ENCODE results near the gene DOC2B.

The DOC2B gene

GRCh38 chr17:165939-166338, 15.5 kb downstream of the DOC2B start:
- TF ChIP-seq CTCF (IDR thresholded peaks at IDR 0.05; ENCODE audit: insufficient read depth, low read length, missing control alignments), result no peak
- POLR2A ChIA-PET, result no interaction called here
- H3K4me3 ChIP-seq (ENCODE audit: low read depth, low read length), result no peak overlapping the region
- no peak for DNase-seq (ENCODE audit: low read depth, low spot score)
- CTCF ChIA-PET, result interaction anchor here (0.7 to 3.3 kb wide), 7 partner anchors 8 to 574 kb away, joined by 3 to 48 read pairs (median 5); no protein-coding TSS in a partner anchor

DNA sequence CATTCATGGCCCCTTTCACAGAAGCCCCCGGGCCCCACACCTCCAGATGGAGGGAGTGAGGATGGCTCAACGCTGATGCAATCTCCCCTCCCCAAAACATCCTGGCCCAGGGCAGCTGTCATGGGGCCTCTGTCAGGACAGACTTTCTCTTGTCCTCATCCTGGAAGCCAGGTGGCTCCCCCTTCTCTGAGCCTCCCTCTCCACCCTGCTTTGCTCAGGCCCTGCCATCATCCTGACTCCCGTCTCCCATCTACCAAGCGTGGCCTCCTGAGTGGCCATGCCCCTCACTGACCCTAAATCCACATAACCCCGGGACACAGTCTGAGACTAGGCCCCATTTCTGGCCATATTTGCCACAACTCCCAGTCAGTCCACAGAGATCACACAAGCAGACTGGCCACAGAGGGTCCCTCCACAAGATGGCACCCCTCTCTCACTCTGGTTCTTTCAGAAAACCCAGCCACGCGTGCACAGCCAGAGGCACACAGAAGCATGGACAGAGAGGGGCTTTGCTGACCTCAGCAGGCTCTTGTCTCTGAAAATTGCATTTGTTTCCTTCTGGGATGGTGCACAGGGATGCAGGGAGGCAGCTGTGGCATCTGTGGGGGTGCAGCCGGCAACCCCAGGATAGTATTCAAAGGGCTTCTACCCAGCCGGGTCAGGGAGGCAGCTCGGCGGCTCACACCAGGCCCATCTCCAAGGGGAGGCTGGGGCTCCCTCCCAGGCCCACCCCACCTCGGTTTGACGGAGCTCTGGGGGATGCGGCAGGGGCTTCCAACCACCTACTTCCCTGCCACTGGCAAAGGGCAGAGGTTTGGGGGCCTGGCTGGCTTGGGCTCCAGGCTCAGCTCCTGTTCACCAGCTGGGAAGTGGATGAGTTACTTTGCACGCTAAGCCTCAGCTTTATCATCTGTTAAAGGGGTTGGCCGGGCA, 16.9 kb downstream of the DOC2B start:
- ChIA-PET CTCF (interaction anchor here (0.7 to 3.3 kb wide), 17 partner anchors 9 to 816 kb away, joined by 3 to 48 read pairs (median 3); no protein-coding TSS in a partner anchor), POLR2A (no interaction called here)
- no peak for DNase-seq (ENCODE audit: low read depth, low spot score)
- peak; percentile 70 for TF ChIP-seq CTCF (IDR thresholded peaks at IDR 0.05; ENCODE audit: insufficient read depth, low read length, missing control alignments)
- no peak overlapping the region for H3K4me3 ChIP-seq (ENCODE audit: low read depth, low read length)

DNA sequence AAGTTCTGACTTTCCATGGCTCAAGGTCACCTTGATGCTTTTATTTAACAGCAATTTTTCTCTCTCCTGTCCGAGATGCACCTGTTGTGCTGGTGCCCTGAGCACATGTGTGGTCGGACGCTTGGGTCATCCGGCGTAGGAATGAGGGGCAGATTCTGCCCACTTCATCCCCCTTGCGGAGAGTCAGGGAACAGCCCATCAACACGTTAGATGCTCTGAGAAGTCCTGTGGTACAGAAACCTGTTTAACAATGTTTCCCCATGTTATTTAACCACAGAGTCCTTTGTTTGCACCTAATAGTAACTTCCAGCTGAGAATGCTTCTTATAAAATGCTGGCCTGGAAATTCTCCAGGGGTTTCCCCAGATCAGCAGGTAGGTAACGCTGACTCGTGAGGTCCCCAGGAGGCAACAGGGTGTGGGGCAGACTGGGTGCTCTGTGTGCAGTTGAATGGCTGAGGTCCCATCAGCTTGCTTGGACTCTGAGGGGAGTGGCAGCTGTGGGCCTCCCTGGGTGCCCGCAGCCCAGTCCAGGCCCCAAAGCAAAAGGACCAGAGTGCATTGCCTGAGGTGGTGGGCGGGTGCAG, 17.8 kb downstream of the DOC2B start:
- TF ChIP-seq CTCF (IDR thresholded peaks at IDR 0.05; ENCODE audit: insufficient read depth, low read length, missing control alignments), result no peak
- POLR2A ChIA-PET, result no interaction called here
- CTCF ChIA-PET, result interaction anchor here (0.7 to 3.3 kb wide), 10 partner anchors 8 to 817 kb away, joined by 3 to 48 read pairs (median 4); no protein-coding TSS in a partner anchor
- DNase-seq (ENCODE audit: low read depth, low spot score), result no peak
- no peak overlapping the region for H3K4me3 ChIP-seq (ENCODE audit: low read depth, low read length)

DNA sequence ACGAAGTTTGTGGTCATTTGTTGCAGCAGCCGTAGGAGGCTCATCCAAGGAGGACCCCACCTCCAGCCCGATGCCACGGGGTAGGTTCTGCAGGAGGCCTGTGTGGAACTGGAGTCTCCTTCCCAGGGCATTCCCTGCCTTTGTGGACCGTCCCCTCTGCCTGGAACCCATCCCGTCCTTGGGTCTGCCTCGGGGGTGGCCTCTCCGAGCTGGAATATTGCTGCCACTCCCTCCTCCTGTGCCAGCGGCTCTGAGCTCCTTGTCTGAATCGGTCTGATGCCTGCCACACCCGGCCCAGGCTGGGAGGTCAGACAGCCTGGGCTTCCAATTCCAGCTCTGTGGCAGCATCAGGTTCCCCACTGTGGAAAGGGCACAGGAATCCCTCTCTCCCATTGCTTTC, 18.8 kb downstream of the DOC2B start:
- POLR2A ChIA-PET, result no interaction called here
- CTCF ChIA-PET, result interaction anchor here (1.1 to 3.3 kb wide), 5 partner anchors 9 to 538 kb away, joined by 3 to 16 read pairs (median 4); no protein-coding TSS in a partner anchor
- no peak for TF ChIP-seq CTCF (IDR thresholded peaks at IDR 0.05; ENCODE audit: insufficient read depth, low read length, missing control alignments)
- no peak overlapping the region for H3K4me3 ChIP-seq (ENCODE audit: low read depth, low read length)
- no peak for DNase-seq (ENCODE audit: low read depth, low spot score)

DNA sequence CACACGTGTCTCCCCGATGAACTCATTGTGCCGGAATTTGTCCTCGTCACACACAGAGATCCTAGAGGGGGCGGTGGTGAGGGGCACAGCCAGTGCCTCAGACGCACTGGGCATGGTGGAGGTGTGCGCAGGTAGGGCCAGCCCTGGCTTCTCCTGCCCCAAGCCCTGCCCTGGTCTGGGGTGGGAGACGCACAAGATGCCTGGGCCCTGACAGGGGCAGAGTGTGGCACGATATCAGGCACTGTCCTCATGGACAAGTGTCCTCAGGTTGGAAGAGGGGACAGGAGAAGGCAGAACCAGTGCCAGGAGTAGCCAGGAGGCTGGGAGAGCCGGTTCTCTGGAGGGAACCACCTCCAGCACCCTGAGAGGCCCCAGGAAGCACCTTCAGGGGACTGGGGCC, 20.0 kb downstream of the DOC2B start:
- no peak for TF ChIP-seq CTCF (IDR thresholded peaks at IDR 0.05; ENCODE audit: insufficient read depth, low read length, missing control alignments)
- CTCF ChIA-PET, result no interaction called here
- H3K4me3 ChIP-seq (ENCODE audit: low read depth, low read length), result no peak overlapping the region
- POLR2A ChIA-PET, result no interaction called here
- DNase-seq (ENCODE audit: low read depth, low spot score), result no peak

GRCh38 chr17:160336-160735, 21.1 kb downstream of the DOC2B start:
- H3K4me3 ChIP-seq (ENCODE audit: low read depth, low read length), result no peak overlapping the region
- POLR2A ChIA-PET, result no interaction called here
- CTCF ChIA-PET, result no interaction called here
- DNase-seq (ENCODE audit: low read depth, low spot score), result no peak
- TF ChIP-seq CTCF (IDR thresholded peaks at IDR 0.05; ENCODE audit: insufficient read depth, low read length, missing control alignments), result no peak

Measured in AG04449 (cell line).